ENCODE measurements around the gene AIFM3.

DNA sequence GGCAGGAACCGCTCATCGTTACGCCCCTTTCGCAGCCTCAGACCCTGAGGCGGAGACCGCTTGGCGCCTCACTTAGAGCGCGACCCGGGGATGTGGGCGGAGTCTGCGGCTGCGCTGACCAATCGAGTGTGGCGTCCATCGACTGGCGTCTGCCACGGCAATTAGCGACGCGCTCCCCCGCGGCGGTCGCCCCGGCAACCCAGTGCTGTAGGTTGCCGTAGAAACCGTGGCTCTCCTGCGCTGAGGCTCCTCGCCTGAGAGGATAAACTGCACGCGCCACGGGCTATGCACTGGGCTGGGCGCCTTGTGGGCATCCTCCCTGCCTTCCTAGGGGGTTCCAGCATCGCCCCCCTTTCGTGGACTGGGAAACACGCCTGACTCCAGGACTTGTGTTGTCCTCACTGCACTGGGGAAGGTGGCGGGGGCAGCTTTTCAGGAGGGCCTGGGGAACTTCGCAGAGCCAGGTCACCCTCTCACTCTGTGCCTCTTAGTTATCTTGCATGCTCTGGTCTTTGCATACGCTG lies 47.2 kb downstream of the AIFM3 start:
- TF ChIP-seq POLR2A (IDR thresholded peaks at IDR 0.05; ENCODE audit: low read depth, low read length) (no peak), MAZ (IDR thresholded peaks at IDR 0.05; ENCODE audit: borderline replicate concordance, low read depth, low read length) (no peak; the same call in 1 of the 2 replicates)
- TF ChIP-seq, protein P1, sequence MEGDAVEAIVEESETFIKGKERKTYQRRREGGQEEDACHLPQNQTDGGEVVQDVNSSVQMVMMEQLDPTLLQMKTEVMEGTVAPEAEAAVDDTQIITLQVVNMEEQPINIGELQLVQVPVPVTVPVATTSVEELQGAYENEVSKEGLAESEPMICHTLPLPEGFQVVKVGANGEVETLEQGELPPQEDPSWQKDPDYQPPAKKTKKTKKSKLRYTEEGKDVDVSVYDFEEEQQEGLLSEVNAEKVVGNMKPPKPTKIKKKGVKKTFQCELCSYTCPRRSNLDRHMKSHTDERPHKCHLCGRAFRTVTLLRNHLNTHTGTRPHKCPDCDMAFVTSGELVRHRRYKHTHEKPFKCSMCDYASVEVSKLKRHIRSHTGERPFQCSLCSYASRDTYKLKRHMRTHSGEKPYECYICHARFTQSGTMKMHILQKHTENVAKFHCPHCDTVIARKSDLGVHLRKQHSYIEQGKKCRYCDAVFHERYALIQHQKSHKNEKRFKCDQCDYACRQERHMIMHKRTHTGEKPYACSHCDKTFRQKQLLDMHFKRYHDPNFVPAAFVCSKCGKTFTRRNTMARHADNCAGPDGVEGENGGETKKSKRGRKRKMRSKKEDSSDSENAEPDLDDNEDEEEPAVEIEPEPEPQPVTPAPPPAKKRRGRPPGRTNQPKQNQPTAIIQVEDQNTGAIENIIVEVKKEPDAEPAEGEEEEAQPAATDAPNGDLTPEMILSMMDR (conservative IDR thresholded peaks at IDR 0.05; ENCODE audit: low read depth, low read length) = no peak

All from IMR-90 (cell line).